K562 (cell line): ENCODE data around the gene SFRP5. TPM values are rescaled to one million over a fixed set of nuclear protein-coding genes. Genes with fewer than 3 reads are reported as not detected.

Experiments used
- ATAC-seq: fragments of 200-7000 bp; cut with Tn5 transposase; 3 replicates; pipeline ENCODE4 v1.9.1; 2020; ENCODE audit warnings: moderate library complexity
- BruUV-seq: library from RNA; stranded (reverse); fragments of 400-500 nt; replicated peaks from 2 replicates; lab custom pipeline; 2021; lab: Mats Ljungman, UMichigan
- CTCF ChIA-PET: fragments of 300-600 bp; formaldehyde crosslinking; extraction: SDS; loops from one replicate; lab custom pipeline; 2021; ENCODE audit warnings: low intra/inter-chr PET ratio; lab: Yijun Ruan, JAX
- POLR2A ChIA-PET: fragments of 300-600, 350-650 bp; sonication (Branson Sonifier 250); formaldehyde crosslinking; extraction: SDS; loops from one replicate; lab custom pipeline; 2021; ENCODE audit warnings: antibody characterized with exemption, inconsistent platforms; lab: Yijun Ruan, JAX
- DNase-seq, 4 experiments: peaks; one replicate each; pipeline versions ENCODE4 v3.0.0 to v3.0.0-alpha.2; 2011 to 2018; ENCODE audit warnings: low spot score in 3 of 4, mixed read lengths in 3 of 4; ENCODE audit errors: extremely low read depth in 1 of 4
- FAIRE-seq: peaks from 2 replicates; lab custom pipeline; 2011; peaks lifted over from hg19 to GRCh38; lab: Jason Lieb, UNC
- H2AFZ ChIP-seq: 2 replicates; pipeline ENCODE4 v1.6.0; 2011; ENCODE audit warnings: low read depth, low read length, control low read depth, inconsistent platforms
- H3K27ac ChIP-seq: fragments of 200-600 bp; 3 replicates; pipeline ENCODE4 v1.8.0; 2011; ENCODE audit warnings: low read depth, mild to moderate bottlenecking, control low read depth, inconsistent platforms, low read length, moderate library complexity, mixed read lengths; ENCODE audit errors: extremely low read depth
- H3K27me3 ChIP-seq, 2 experiments: fragments of 300-600 bp in 1 of 2; 2 replicates in 1 of 2; 3 replicates in 1 of 2; pipeline versions ENCODE4 v1.6.0 to v1.8.0; 2011; ENCODE audit warnings: inconsistent platforms in 2 of 2, low read length in 2 of 2, mild to moderate bottlenecking in 1 of 2, mixed read lengths in 1 of 2, moderate library complexity in 1 of 2; ENCODE audit not compliant: control insufficient read depth in 2 of 2, insufficient read depth in 2 of 2
- H3K36me3 ChIP-seq: fragments of 300-600 bp; 3 replicates; pipeline ENCODE4 v1.8.0; 2011; ENCODE audit warnings: mild to moderate bottlenecking, low read length, inconsistent platforms; ENCODE audit not compliant: control insufficient read depth, insufficient read depth
- H3K4me1 ChIP-seq, 2 experiments: fragments of 200-600 bp in 1 of 2; replicated peaks in 1 of 2; 2 replicates in 1 of 2; 3 replicates in 1 of 2; pipeline versions ENCODE4 v1.5.1 to v1.8.0; 2011; ENCODE audit warnings: inconsistent platforms in 2 of 2, low read length in 2 of 2, mild to moderate bottlenecking in 1 of 2, mixed read lengths in 1 of 2, moderate library complexity in 1 of 2; ENCODE audit not compliant: control insufficient read depth in 2 of 2, insufficient read depth in 2 of 2
- H3K4me2 ChIP-seq: 2 replicates; pipeline ENCODE4 v1.6.1; 2011; ENCODE audit warnings: low read length, control low read depth, inconsistent platforms, mixed read lengths; ENCODE audit not compliant: insufficient read depth
- H3K4me3 ChIP-seq: fragments of 200-600 bp; sonication (generic), shearing (Covaris generic); 2 replicates; pipeline ENCODE4 v1.5.1; 2016; ENCODE audit warnings: control low read depth, inconsistent platforms
- H3K79me2 ChIP-seq: fragments of 200-600 bp; 3 replicates; pipeline ENCODE4 v1.8.0; 2011; ENCODE audit warnings: low read length, inconsistent platforms; ENCODE audit not compliant: control insufficient read depth, insufficient read depth
- H3K9ac ChIP-seq, 2 experiments: 2 replicates each; pipeline versions ENCODE4 v1.6.0 to v1.6.1; 2011; ENCODE audit warnings: low read depth in 2 of 2, low read length in 2 of 2, control low read depth in 1 of 2, inconsistent platforms in 1 of 2, mild to moderate bottlenecking in 1 of 2, mixed read lengths in 1 of 2; ENCODE audit not compliant: insufficient read depth in 1 of 2
- H3K9me1 ChIP-seq: one replicate; pipeline ENCODE4 v1.6.0; 2011; ENCODE audit warnings: inconsistent platforms, mild to moderate bottlenecking, low read length, moderate library complexity; ENCODE audit not compliant: control insufficient read depth, insufficient read depth
- H3K9me3 ChIP-seq: replicated peaks from 2 replicates; pipeline ENCODE4 v1.5.1; 2011; ENCODE audit warnings: low read depth, low read length, inconsistent platforms; ENCODE audit not compliant: control insufficient read depth, insufficient read depth
- H4K20me1 ChIP-seq: replicated peaks from 2 replicates; pipeline ENCODE4 v1.6.1; 2011; ENCODE audit warnings: low read length, inconsistent platforms, mixed read lengths; ENCODE audit not compliant: control insufficient read depth, insufficient read depth
- CEBPB ChIP-seq: fragments of 450-650 bp; IDR thresholded peaks from 2 replicates; pipeline ENCODE4 v1.6.1; 2016; ENCODE audit warnings: missing genetic modification characterization, missing compliant biosample characterization
- EHMT2 ChIP-seq: fragments of 450-650 bp; IDR thresholded peaks from 2 replicates; pipeline ENCODE4 v1.6.1; 2018; ENCODE audit warnings: antibody characterized with exemption
- FOXP1 ChIP-seq: sonication (generic); formaldehyde crosslinking; IDR thresholded peaks from 2 replicates; pipeline ENCODE4 v1.8.0; 2022; ENCODE audit warnings: mild to moderate bottlenecking, missing genetic modification reagents
- RBFOX2 ChIP-seq: fragments of 200-400 bp; formaldehyde crosslinking; IDR thresholded peaks from 2 replicates; pipeline ENCODE4 v1.6.1; 2017; ENCODE audit warnings: low read depth, mild to moderate bottlenecking, low read length, moderate library complexity
- RNF2 ChIP-seq: sonication (generic); IDR thresholded peaks from 2 replicates; pipeline ENCODE4 v1.6.1; 2016
- XRCC3 ChIP-seq: fragments of 450-650 bp; IDR thresholded peaks from 2 replicates; pipeline ENCODE4 v1.6.1; 2017; ENCODE audit warnings: mild to moderate bottlenecking, moderate library complexity
- ZNF644 ChIP-seq: fragments of 200-800 bp; sonication (Bioruptor generic); IDR thresholded peaks from 2 replicates; pipeline ENCODE4 v1.6.1; 2016; ENCODE audit warnings: low read depth, missing genetic modification characterization, missing compliant biosample characterization
- ZNF717 ChIP-seq: fragments of 250-450 bp; sonication (Bioruptor Pico); IDR thresholded peaks from 2 replicates; pipeline ENCODE4 v1.5.0; 2021
- WGBS: fragments of 100-300 bp; shearing (Covaris generic); methylation state at CpG from one replicate; pipeline ENCODE4 v1.1.6; 2016; ENCODE audit warnings: low coverage, mixed read lengths; ENCODE audit not compliant: insufficient coverage; ENCODE audit errors: missing lambda C conversion rate; 5-methylcytosine and 5-hydroxymethylcytosine counted together
- in situ Hi-C: fragments of 300-500 bp; cut with MboI; formaldehyde crosslinking; loops from 4 replicates; pipeline ENCODE4 v1.15.0; 2018; ENCODE audit warnings: inconsistent platforms, mixed read lengths
- intact Hi-C: fragments of 100-400 bp; cut with micrococcal nuclease; formaldehyde crosslinking; loops from 2 replicates; pipeline ENCODE4 v1.14.2; 2022
- polyA plus RNA-seq, 8 experiments: library from polyadenylated mRNA; depleted of rRNA in 4 of 8; stranded (reverse) in 5 of 8; unstranded in 3 of 8; fragments of >200 nt; fragmentation: Nextera tagmentation in 2 of 8; fragmentation: Illumina TruSeq in 1 of 8; extraction: Ambion mirVana in 2 of 8; extraction: Trizol in 1 of 8; gene quantifications; 2 replicates each; pipeline versions ENCODE4 v1.2.1 to v1.2.3, GENCODE V29; 2011 to 2014; ENCODE audit warnings: inconsistent platforms in 1 of 8, missing spikeins in 1 of 8
- total RNA-seq, 7 experiments: library from RNA; depleted of rRNA in 6 of 7; stranded (reverse); fragments of >200 nt in 6 of 7; fragmentation: Illumina TruSeq in 2 of 7; extraction: Trizol in 2 of 7; gene quantifications; 2 replicates each; pipeline versions ENCODE4 v1.2.1 to v1.2.3, GENCODE V29; 2011 to 2021; ENCODE audit warnings: low replicate concordance in 1 of 7
- TF ChIP-seq, protein P1 (sequence below): fragments of 250-450 bp; sonication (Bioruptor Pico); IDR thresholded peaks from 2 replicates; pipeline ENCODE4 v1.4.0; 2020; ENCODE audit warnings: mild to moderate bottlenecking, moderate library complexity
- TF ChIP-seq, protein P2 (sequence below): sonication (generic); formaldehyde crosslinking; IDR thresholded peaks from 2 replicates; pipeline ENCODE4 v1.8.0; 2022; ENCODE audit warnings: mild to moderate bottlenecking, missing genetic modification reagents
- TF ChIP-seq, protein P3 (sequence below), 2 experiments: fragments of 450-650 bp; IDR thresholded peaks; 2 replicates each; pipeline ENCODE4 v1.6.1; 2018; ENCODE audit warnings: mild to moderate bottlenecking in 2 of 2, low read depth in 1 of 2; ENCODE audit not compliant: partially characterized antibody in 2 of 2

SFRP5 gene
- total and polyA plus RNA-seq, 9 of the 15 experiments (the other 6 are each of a cell fraction or from before 2014, with no cell fraction given) = 0.07 to 0.29 (median 0.13) TPM; not detected in 3

DNA sequence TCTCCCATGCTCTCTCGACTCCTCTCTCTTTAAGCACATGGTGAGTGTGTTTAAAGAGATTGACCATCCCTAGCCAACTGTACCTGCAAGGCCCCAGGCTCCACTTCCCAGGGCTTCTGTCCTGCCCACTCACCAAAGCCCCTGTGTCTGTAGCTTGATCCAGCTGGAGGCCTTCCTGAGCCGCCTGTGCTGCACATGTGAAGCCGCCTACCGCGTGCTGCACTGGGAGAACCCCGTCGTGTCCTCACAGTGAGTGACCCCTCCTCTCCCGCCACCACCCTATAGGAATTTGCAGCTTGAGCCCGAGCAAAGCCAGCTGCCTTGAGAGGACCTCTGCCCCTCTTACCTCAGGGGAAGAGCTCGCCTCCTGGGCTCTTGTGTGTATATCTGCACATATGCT is 23.7 kb downstream of the SFRP5 start:
- CTCF ChIA-PET = no interaction called here
- in situ Hi-C loops (no loop called here), intact Hi-C loops (no loop called here)
- Histone ChIP-seq H3K9ac (peak overlapping the region in 1 of 2 experiments; percentile 58; a peak in 2 of 4 replicates), H3K9me3 (no peaks in the 10 kb centered on the region), H2AFZ (no peak overlapping the region), H3K79me2 (peaks cover 15% of the 10 kb centered on the region; the same call in 2 of the 3 replicates), H3K9me1 (no peaks in the 10 kb centered on the region), H3K27me3 (no peaks in the 10 kb centered on the region), H3K36me3 (peaks cover 92% of the 10 kb centered on the region; the same call in 2 of the 3 replicates), H3K4me2 (no peak overlapping the region), H4K20me1 (no peaks in the 10 kb centered on the region), H3K4me3 (no peak overlapping the region), H3K27ac (no peak overlapping the region), H3K4me1 (peaks cover 12 to 17% of the 10 kb centered on the region in 2 experiments)
- POLR2A ChIA-PET = interaction anchor here (0.5 to 0.6 kb wide), 2 partner anchors 32 to 195 kb away, joined by 3 read pairs; no protein-coding TSS in a partner anchor
- 97% methylated on average over 7 of the region's 10 CpGs for WGBS
- FAIRE-seq (no peak), DNase-seq (no peak), ATAC-seq (no peak)
- no TSS peak for BruUV-seq
- TF ChIP-seq, protein P1, sequence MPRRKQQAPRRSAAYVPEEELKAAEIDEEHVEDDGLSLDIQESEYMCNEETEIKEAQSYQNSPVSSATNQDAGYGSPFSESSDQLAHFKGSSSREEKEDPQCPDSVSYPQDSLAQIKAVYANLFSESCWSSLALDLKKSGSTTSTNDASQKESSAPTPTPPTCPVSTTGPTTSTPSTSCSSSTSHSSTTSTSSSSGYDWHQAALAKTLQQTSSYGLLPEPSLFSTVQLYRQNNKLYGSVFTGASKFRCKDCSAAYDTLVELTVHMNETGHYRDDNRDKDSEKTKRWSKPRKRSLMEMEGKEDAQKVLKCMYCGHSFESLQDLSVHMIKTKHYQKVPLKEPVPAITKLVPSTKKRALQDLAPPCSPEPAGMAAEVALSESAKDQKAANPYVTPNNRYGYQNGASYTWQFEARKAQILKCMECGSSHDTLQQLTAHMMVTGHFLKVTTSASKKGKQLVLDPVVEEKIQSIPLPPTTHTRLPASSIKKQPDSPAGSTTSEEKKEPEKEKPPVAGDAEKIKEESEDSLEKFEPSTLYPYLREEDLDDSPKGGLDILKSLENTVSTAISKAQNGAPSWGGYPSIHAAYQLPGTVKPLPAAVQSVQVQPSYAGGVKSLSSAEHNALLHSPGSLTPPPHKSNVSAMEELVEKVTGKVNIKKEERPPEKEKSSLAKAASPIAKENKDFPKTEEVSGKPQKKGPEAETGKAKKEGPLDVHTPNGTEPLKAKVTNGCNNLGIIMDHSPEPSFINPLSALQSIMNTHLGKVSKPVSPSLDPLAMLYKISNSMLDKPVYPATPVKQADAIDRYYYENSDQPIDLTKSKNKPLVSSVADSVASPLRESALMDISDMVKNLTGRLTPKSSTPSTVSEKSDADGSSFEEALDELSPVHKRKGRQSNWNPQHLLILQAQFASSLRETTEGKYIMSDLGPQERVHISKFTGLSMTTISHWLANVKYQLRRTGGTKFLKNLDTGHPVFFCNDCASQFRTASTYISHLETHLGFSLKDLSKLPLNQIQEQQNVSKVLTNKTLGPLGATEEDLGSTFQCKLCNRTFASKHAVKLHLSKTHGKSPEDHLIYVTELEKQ (CRISPR knock-in tag) = no peak
- TF ChIP-seq EHMT2 (no peak), XRCC3 (no peak), CEBPB (tag) (no peak), ZNF644 (tag) (no peak), RBFOX2 (no peak), RNF2 (no peak), ZNF717 (no peak), FOXP1 (CRISPR knock-in tag) (no peak)
- TF ChIP-seq, protein P2, sequence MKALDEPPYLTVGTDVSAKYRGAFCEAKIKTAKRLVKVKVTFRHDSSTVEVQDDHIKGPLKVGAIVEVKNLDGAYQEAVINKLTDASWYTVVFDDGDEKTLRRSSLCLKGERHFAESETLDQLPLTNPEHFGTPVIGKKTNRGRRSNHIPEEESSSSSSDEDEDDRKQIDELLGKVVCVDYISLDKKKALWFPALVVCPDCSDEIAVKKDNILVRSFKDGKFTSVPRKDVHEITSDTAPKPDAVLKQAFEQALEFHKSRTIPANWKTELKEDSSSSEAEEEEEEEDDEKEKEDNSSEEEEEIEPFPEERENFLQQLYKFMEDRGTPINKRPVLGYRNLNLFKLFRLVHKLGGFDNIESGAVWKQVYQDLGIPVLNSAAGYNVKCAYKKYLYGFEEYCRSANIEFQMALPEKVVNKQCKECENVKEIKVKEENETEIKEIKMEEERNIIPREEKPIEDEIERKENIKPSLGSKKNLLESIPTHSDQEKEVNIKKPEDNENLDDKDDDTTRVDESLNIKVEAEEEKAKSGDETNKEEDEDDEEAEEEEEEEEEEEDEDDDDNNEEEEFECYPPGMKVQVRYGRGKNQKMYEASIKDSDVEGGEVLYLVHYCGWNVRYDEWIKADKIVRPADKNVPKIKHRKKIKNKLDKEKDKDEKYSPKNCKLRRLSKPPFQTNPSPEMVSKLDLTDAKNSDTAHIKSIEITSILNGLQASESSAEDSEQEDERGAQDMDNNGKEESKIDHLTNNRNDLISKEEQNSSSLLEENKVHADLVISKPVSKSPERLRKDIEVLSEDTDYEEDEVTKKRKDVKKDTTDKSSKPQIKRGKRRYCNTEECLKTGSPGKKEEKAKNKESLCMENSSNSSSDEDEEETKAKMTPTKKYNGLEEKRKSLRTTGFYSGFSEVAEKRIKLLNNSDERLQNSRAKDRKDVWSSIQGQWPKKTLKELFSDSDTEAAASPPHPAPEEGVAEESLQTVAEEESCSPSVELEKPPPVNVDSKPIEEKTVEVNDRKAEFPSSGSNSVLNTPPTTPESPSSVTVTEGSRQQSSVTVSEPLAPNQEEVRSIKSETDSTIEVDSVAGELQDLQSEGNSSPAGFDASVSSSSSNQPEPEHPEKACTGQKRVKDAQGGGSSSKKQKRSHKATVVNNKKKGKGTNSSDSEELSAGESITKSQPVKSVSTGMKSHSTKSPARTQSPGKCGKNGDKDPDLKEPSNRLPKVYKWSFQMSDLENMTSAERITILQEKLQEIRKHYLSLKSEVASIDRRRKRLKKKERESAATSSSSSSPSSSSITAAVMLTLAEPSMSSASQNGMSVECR (CRISPR knock-in tag) = no peak
- TF ChIP-seq, protein P3, sequence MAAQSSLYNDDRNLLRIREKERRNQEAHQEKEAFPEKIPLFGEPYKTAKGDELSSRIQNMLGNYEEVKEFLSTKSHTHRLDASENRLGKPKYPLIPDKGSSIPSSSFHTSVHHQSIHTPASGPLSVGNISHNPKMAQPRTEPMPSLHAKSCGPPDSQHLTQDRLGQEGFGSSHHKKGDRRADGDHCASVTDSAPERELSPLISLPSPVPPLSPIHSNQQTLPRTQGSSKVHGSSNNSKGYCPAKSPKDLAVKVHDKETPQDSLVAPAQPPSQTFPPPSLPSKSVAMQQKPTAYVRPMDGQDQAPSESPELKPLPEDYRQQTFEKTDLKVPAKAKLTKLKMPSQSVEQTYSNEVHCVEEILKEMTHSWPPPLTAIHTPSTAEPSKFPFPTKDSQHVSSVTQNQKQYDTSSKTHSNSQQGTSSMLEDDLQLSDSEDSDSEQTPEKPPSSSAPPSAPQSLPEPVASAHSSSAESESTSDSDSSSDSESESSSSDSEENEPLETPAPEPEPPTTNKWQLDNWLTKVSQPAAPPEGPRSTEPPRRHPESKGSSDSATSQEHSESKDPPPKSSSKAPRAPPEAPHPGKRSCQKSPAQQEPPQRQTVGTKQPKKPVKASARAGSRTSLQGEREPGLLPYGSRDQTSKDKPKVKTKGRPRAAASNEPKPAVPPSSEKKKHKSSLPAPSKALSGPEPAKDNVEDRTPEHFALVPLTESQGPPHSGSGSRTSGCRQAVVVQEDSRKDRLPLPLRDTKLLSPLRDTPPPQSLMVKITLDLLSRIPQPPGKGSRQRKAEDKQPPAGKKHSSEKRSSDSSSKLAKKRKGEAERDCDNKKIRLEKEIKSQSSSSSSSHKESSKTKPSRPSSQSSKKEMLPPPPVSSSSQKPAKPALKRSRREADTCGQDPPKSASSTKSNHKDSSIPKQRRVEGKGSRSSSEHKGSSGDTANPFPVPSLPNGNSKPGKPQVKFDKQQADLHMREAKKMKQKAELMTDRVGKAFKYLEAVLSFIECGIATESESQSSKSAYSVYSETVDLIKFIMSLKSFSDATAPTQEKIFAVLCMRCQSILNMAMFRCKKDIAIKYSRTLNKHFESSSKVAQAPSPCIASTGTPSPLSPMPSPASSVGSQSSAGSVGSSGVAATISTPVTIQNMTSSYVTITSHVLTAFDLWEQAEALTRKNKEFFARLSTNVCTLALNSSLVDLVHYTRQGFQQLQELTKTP (IDR thresholded peaks at IDR 0.05; ENCODE audit: low read depth in 1 of 2, partially characterized antibody in 2 of 2) = no peak
